SK-N-SH treated with all-trans-retinoic acid at 6 μM for 48 hours (cell line): Measurements from ENCODE around the gene ADRA1B.

ENCODE experiments used
- ARNTL ChIP-seq: fragments of 450-650 bp; formaldehyde crosslinking; IDR thresholded peaks from 2 replicates; pipeline ENCODE4 v1.5.0; 2020; ENCODE audit warnings: low read depth, mild to moderate bottlenecking, moderate library complexity, borderline replicate concordance
- BACH2 ChIP-seq: fragments of 250-450 bp; sonication (Bioruptor Pico); IDR thresholded peaks from 2 replicates; pipeline ENCODE4 v1.9.0; 2021; ENCODE audit warnings: mild to moderate bottlenecking, borderline replicate concordance
- CREB5 ChIP-seq: fragments of 250-450 bp; sonication (Bioruptor Pico); IDR thresholded peaks from 2 replicates; pipeline ENCODE4 v1.5.1; 2020; ENCODE audit warnings: low read depth, mild to moderate bottlenecking, moderate library complexity
- CSRNP3 ChIP-seq: fragments of 250-450 bp; sonication (Bioruptor Pico); IDR thresholded peaks from 2 replicates; pipeline ENCODE4 v1.5.1; 2021; ENCODE audit warnings: mild to moderate bottlenecking, moderate library complexity
- ESRRG ChIP-seq: fragments of 250-450 bp; sonication (Bioruptor Pico); IDR thresholded peaks from 2 replicates; pipeline ENCODE4 v1.6.1; 2021; ENCODE audit warnings: mild to moderate bottlenecking
- GLIS3 ChIP-seq: fragments of 250-450 bp; sonication (Bioruptor Pico); IDR thresholded peaks from 2 replicates; pipeline ENCODE4 v1.5.0; 2020; ENCODE audit warnings: mild to moderate bottlenecking, moderate library complexity
- ISL1 ChIP-seq: fragments of 250-450 bp; sonication (Bioruptor Pico); IDR thresholded peaks from 2 replicates; pipeline ENCODE4 v2.1.2; 2022; ENCODE audit warnings: mild to moderate bottlenecking, moderate library complexity
- OSR1 ChIP-seq: fragments of 250-450 bp; sonication (Bioruptor Pico); IDR thresholded peaks from 2 replicates; pipeline ENCODE4 v1.8.0; 2022; ENCODE audit warnings: moderate library complexity, mild to moderate bottlenecking, inconsistent platforms
- POU6F1 ChIP-seq: fragments of 250-450 bp; sonication (Bioruptor Pico); IDR thresholded peaks from 2 replicates; pipeline ENCODE4 v1.8.0; 2021; ENCODE audit warnings: low read depth, mild to moderate bottlenecking, moderate library complexity, borderline replicate concordance
- RARB ChIP-seq: fragments of 250-450 bp; sonication (Bioruptor Pico); IDR thresholded peaks from 2 replicates; pipeline ENCODE4 v1.8.0; 2021; ENCODE audit warnings: mild to moderate bottlenecking, moderate library complexity
- ZNF70 ChIP-seq: fragments of 450-650 bp; formaldehyde crosslinking; IDR thresholded peaks from 2 replicates; pipeline ENCODE4 v1.5.0; 2020; ENCODE audit warnings: mild to moderate bottlenecking, moderate library complexity
- ZNF8 ChIP-seq: fragments of 450-650 bp; formaldehyde crosslinking; IDR thresholded peaks from 2 replicates; pipeline ENCODE4 v1.5.0; 2020; ENCODE audit warnings: mild to moderate bottlenecking, moderate library complexity
- TF ChIP-seq, protein P1 (sequence below): fragments of 250-450 bp; sonication (Bioruptor Pico); IDR thresholded peaks from 2 replicates; pipeline ENCODE4 v1.8.0; 2020; ENCODE audit warnings: mild to moderate bottlenecking, moderate library complexity, borderline replicate concordance
- TF ChIP-seq, protein P2 (sequence below): fragments of 250-450 bp; sonication (Bioruptor Pico); IDR thresholded peaks from 2 replicates; pipeline ENCODE4 v1.5.0; 2020; ENCODE audit warnings: mild to moderate bottlenecking, moderate library complexity

DNA sequence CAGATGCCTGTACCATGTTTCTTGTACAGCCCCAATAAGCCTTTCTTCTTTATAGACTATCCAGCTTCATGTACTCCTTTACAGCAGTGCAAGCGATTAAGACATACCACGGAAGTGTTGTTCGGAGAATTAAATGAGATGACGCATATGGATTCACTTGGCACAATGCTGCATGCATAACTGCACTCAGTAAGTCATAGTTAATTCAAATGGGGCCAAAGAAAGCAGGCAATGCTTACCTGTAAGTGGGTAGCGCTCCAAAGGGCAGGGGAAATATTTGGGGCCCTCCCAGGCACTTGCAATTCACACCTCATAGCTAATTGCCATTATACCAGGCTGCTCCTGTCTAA lies 7.7 kb upstream of the ADRA1B start:
- TF ChIP-seq RARB (CRISPR knock-in tag): no peak
- TF ChIP-seq, protein P1, sequence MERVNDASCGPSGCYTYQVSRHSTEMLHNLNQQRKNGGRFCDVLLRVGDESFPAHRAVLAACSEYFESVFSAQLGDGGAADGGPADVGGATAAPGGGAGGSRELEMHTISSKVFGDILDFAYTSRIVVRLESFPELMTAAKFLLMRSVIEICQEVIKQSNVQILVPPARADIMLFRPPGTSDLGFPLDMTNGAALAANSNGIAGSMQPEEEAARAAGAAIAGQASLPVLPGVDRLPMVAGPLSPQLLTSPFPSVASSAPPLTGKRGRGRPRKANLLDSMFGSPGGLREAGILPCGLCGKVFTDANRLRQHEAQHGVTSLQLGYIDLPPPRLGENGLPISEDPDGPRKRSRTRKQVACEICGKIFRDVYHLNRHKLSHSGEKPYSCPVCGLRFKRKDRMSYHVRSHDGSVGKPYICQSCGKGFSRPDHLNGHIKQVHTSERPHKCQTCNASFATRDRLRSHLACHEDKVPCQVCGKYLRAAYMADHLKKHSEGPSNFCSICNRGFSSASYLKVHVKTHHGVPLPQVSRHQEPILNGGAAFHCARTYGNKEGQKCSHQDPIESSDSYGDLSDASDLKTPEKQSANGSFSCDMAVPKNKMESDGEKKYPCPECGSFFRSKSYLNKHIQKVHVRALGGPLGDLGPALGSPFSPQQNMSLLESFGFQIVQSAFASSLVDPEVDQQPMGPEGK: no peak
- TF ChIP-seq POU6F1: no peak
- no peak for TF ChIP-seq ESRRG (CRISPR knock-in tag)
- TF ChIP-seq OSR1 (CRISPR knock-in tag): no peak
- no peak for TF ChIP-seq CSRNP3
- TF ChIP-seq GLIS3 (CRISPR knock-in tag): no peak
- TF ChIP-seq ARNTL (CRISPR knock-in tag): no peak
- no peak for TF ChIP-seq CREB5 (CRISPR knock-in tag)
- no peak for TF ChIP-seq BACH2 (CRISPR knock-in tag)
- TF ChIP-seq ZNF8 (CRISPR knock-in tag): no peak
- no peak for TF ChIP-seq ZNF70
- TF ChIP-seq ISL1 (CRISPR knock-in tag): no peak
- TF ChIP-seq, protein P2, sequence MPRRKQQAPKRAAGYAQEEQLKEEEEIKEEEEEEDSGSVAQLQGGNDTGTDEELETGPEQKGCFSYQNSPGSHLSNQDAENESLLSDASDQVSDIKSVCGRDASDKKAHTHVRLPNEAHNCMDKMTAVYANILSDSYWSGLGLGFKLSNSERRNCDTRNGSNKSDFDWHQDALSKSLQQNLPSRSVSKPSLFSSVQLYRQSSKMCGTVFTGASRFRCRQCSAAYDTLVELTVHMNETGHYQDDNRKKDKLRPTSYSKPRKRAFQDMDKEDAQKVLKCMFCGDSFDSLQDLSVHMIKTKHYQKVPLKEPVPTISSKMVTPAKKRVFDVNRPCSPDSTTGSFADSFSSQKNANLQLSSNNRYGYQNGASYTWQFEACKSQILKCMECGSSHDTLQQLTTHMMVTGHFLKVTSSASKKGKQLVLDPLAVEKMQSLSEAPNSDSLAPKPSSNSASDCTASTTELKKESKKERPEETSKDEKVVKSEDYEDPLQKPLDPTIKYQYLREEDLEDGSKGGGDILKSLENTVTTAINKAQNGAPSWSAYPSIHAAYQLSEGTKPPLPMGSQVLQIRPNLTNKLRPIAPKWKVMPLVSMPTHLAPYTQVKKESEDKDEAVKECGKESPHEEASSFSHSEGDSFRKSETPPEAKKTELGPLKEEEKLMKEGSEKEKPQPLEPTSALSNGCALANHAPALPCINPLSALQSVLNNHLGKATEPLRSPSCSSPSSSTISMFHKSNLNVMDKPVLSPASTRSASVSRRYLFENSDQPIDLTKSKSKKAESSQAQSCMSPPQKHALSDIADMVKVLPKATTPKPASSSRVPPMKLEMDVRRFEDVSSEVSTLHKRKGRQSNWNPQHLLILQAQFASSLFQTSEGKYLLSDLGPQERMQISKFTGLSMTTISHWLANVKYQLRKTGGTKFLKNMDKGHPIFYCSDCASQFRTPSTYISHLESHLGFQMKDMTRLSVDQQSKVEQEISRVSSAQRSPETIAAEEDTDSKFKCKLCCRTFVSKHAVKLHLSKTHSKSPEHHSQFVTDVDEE (CRISPR knock-in tag): no peak
